ENCODE results near the gene FAU.
A peak's percentile ranks its signal among the peaks of the same experiment; 100 is the strongest.

FAU gene

DNA sequence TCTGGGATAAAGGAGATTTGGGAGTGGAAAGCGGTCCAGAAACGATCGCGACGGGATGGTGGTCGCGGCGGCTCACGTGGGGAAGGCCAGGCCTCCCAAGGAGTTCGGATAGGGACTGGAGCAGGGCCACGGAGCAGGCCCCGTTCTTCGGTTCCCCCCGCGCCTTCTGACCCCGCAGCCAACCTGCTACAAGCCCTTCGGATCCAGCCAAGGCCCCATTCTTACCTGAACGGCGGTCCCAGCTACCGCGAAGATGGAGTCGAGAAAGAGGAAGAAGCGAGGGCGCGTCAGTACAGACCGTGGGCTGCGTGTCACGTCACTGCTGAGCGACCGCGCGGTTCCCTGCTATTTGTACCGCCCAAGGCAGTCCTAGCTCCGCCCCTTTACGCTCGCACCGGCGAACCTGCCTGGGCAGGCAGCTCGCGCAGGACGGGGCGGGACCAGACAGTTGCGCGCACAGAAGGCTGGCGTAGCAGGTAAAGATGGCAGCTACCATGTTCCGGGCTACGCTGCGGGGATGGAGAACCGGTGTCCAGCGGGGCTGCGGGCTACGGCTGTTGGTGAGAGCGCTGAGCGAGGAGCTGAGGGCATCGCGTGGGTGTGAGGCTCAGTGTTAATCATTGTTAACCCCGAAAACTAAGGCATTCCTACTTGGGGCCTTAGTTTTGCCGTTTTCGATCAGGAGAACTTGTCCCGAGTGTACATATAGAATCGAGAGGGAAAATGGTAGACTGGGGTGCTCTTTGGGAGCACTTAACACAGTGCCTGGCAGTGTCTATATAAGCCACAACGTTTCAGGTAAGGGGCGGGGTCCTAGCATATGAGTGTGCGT lies at the start of gene FAU, which contains the start of gene MRPL49:
FAU (minus strand) TSS at position 270 of the 832 bp plus-strand sequence. CDS start 321 bp downstream, outside the sequence.
MRPL49 (plus strand) TSS at position 457 of the 832 bp plus-strand sequence; CDS start at position 483, 26 bp downstream.
- FAIRE-seq (no peak), DNase-seq (ENCODE audit: insufficient read length, low spot score) (peak; percentile 89)
- TF ChIP-seq, protein P1, sequence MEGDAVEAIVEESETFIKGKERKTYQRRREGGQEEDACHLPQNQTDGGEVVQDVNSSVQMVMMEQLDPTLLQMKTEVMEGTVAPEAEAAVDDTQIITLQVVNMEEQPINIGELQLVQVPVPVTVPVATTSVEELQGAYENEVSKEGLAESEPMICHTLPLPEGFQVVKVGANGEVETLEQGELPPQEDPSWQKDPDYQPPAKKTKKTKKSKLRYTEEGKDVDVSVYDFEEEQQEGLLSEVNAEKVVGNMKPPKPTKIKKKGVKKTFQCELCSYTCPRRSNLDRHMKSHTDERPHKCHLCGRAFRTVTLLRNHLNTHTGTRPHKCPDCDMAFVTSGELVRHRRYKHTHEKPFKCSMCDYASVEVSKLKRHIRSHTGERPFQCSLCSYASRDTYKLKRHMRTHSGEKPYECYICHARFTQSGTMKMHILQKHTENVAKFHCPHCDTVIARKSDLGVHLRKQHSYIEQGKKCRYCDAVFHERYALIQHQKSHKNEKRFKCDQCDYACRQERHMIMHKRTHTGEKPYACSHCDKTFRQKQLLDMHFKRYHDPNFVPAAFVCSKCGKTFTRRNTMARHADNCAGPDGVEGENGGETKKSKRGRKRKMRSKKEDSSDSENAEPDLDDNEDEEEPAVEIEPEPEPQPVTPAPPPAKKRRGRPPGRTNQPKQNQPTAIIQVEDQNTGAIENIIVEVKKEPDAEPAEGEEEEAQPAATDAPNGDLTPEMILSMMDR (IDR thresholded peaks at IDR 0.05; ENCODE audit: insufficient read depth, missing control alignments), result no peak

DNA sequence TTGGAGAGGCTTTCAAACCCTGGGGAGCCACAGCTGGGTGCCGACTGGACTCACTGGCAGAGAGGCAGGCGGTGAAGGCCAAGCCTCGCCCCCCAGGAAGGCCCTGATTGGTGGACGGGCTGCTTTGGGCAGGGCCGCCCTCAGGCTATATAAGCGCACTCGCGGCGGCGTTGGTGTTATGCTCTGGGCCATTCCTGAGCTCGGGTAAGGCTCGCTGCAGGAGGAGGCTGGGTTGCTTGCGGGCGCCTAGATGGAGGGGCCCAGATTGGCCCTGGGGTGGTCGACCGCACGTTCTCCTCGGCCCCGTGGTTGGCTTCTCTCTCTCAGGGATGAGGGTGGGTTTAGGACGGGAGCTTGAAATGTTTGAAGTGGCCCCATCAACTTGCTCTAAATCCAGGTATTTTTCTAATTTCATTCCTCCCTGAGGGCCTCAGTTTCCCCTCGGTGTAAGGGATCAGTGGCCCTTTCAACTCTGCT lies 48.2 kb upstream of the FAU start, which contains the start of gene SPDYC:
SPDYC (plus strand) TSS at position 176 of the 477 bp plus-strand sequence. CDS start 1,125 bp downstream, outside the sequence.
- DNase-seq (ENCODE audit: insufficient read length, low spot score), result no peak

DNA sequence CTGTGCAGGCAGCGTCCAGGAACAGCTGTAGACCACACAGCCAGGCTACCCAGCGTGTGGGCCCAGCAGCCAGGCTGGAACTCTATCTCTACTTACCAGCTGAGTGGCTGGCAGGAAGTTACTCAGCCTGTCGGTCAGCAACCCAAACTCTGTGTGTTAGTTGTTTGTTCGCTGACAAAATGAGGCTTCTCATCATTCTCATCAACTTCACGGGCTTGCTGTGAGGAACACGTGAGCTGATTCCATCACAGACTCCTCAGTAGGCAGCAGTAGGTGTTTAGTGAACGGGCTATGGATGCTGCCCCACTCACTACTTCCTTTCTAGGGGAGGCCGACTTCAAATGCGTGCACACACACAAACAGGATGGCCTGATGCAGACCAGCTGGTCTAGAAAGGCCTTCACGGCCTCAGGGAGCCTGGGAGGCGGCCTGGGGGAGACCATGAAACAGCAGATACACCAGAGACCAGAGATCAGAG lies 47.3 kb upstream of the FAU start:
- TF ChIP-seq, protein P1 (IDR thresholded peaks at IDR 0.05; ENCODE audit: insufficient read depth, missing control alignments), result no peak
- FAIRE-seq, result no peak
- DNase-seq (ENCODE audit: insufficient read length, low spot score), result no peak

More for the DNA sequence above, 48.2 kb upstream of the FAU start, which contains the start of gene SPDYC:
- TF ChIP-seq, protein P1 (IDR thresholded peaks at IDR 0.05; ENCODE audit: insufficient read depth, missing control alignments), result no peak
- no peak for FAIRE-seq

DNA sequence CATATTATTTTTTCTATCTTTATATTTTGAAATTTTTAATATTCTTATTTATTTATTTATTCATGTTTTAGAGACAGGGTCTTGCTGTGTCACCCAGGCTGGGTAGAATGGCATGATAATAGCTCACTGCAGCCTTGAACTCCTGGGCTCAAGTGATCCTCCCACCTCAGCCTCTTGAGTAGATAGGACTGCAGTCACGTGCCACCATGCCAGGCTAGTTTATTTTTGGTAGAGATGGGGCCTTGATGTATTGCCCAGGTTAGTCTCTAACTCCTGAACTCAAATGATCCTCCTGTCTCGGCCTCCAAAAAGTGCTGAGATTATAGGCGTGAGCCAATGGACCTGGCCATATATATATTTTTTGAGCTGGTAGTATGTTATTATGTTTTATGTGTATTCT lies 45.7 kb upstream of the FAU start:
- no peak for DNase-seq (ENCODE audit: insufficient read length, low spot score)
- no peak for FAIRE-seq

DNA sequence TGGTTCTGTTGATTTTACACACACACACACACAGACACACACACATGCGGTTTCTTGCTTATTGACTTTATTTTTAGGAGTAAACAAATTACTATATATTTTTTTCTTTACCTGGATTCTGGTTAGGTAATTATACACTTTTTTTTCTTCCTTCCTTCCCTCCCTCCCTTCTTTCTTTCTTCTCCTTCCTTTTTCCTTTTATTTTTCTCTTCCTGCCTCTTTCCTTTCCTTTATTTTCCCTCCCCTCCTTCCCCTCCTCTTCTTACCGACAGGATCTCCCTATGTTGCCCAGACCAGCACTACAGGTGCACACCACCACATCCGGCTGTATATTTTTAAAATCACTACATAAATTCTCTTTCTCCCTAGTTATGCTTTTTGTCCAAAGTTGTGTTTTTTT lies 45.0 kb upstream of the FAU start:
- FAIRE-seq (no peak), DNase-seq (ENCODE audit: insufficient read length, low spot score) (no peak)
- TF ChIP-seq, protein P1 (IDR thresholded peaks at IDR 0.05; ENCODE audit: insufficient read depth, missing control alignments), result no peak

More for the DNA sequence above, 45.7 kb upstream of the FAU start:
- TF ChIP-seq, protein P1 (IDR thresholded peaks at IDR 0.05; ENCODE audit: insufficient read depth, missing control alignments), result no peak

DNA sequence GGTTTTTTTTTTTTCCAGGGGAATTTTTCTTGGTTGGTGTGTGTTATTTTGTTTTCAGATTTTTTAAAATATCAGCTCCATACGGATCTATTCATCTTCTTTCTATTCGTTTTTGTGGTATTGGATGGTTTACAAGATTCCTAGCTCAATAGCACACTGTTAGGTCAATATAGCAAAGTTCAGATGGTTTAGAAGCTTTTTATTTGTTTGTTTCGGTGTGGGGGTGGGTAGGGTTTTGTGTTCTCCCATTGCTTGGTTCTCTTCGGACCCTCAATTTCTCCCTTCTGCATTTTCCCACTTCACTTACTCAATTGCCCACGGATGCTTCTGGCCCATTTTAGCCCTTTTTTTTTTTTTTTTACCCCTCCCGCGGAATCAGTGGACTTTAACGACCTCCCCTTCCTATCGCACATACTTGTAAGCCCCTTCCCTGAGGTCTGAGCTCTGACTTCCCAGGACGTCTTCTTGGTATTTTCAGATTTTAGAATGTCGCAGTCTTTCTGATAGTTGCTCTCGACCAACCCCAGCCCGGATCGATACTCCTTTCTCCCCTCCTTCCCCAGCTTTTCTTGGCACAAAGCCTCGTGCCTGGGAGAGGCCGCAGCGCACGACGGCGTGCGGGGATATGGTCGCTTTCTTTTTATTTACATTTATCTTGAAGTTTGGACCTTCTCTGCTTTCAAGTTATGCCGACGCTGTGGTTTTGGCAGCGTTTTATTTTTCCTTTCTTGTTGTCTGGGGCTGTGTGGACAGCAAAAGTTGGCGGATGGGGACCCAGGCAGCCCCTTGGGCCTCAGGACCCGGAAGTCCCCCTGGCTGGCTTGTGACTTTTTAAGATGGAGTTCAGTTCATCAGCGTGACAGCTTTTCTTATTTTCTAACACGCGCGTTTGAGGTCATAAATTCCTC lies 43.7 kb upstream of the FAU start:
- DNase-seq (ENCODE audit: insufficient read length, low spot score), result no peak
- no peak for FAIRE-seq
- TF ChIP-seq, protein P1 (IDR thresholded peaks at IDR 0.05; ENCODE audit: insufficient read depth, missing control alignments), result no peak
